Measurements from ENCODE around the gene SH3GL1.
A peak's percentile ranks its signal among the peaks of the same experiment; 100 is the strongest.

Gene SH3GL1, protein sequence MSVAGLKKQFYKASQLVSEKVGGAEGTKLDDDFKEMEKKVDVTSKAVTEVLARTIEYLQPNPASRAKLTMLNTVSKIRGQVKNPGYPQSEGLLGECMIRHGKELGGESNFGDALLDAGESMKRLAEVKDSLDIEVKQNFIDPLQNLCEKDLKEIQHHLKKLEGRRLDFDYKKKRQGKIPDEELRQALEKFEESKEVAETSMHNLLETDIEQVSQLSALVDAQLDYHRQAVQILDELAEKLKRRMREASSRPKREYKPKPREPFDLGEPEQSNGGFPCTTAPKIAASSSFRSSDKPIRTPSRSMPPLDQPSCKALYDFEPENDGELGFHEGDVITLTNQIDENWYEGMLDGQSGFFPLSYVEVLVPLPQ

DNA sequence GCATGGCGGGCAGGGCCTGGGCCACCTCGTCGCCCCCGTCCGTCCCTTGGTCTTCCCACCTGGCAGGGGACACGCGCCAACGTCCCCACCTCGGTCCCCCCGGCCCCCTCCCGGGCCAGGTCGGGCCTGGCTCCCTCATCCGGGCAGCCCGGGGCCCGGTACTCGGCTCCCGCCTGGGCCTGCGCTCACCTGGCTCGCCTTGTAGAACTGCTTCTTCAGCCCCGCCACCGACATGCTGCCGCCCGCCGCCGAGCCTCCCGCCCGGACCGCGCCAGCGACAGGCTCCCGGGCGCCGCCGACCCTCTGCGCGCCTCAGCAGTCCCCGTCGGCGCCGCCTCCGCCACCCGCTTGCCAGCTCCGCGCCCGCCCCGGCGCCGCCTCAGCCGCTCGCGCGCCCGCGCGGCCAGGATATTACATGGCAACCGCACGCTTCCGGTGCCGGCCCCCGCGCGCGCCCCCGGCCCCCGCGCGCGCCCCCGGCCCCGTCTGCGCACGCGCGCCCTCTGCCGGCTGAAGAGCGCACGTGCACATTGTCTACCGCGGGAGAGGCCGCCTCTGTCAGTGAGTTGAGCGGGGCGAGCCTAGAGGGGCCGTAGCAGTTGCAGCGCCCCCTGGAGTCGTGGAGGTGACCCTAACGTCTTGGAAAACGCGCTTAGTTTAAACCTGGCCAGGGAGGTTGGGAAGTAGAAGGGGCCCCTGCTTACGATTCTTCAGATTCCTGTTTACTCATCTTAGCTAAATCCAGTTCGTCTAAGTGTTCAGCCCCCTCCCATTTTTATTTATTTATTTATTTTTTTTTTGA is at the start of gene SH3GL1:
Gene SH3GL1, minus strand, starts transcription at position 413 of the 802 bp plus-strand sequence. Its CDS starts 179 bp downstream, at position 234.
- DNase-seq (ENCODE audit: insufficient read length, low spot score) = peak; percentile 71
- peak; percentile 16 for FAIRE-seq

DNA sequence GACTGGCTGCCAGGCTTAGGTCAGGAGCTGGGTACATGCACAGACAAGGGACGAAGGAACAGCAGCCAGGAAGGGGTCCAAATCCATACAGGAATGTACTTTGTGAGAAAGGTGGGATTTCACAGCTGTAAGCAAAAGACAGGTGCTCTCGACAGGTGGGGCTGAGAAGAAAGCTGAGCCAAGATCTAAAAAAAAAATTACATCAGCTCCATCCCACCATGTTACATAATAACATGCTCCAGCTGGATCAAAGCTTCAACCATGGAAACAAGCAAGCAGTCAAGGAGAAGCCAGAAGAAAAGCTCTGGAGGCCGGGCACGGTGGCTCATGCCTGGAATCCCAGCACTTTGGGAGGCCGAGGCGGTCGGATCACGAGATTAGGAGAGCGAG is 49.3 kb upstream of the SH3GL1 start:
- FAIRE-seq = no peak
- no peak for DNase-seq (ENCODE audit: insufficient read length, low spot score)

DNA sequence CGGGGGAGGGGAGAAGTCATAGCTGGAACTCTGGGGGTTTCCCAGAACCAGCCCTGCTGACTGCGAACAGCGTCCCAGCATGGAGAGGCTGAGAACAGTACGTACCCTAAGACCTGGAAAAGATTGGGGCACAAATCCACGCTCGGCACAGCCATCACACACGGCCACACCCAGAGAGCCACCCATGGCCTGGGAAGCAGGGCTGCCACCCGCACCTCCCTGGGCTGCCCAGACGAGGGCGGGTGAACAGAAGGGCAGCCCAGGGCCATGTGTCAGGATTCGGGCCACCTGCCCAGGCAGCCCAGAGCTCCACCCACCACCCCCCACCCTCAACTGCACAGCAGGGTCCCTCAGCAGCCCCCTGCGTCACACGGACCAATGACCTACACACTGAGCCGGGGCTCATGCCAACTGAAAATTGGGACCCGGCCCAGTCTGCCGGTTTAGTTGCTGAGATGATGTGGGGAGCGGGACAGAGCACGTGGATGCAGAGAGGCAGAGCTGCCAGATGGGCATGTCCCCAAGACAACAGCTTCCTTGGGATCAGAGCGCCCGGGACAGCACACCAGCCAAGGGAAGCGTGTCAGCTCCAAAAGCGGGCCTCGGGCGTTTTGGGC is 48.8 kb upstream of the SH3GL1 start:
- FAIRE-seq (no peak), DNase-seq (ENCODE audit: insufficient read length, low spot score) (no peak)

DNA sequence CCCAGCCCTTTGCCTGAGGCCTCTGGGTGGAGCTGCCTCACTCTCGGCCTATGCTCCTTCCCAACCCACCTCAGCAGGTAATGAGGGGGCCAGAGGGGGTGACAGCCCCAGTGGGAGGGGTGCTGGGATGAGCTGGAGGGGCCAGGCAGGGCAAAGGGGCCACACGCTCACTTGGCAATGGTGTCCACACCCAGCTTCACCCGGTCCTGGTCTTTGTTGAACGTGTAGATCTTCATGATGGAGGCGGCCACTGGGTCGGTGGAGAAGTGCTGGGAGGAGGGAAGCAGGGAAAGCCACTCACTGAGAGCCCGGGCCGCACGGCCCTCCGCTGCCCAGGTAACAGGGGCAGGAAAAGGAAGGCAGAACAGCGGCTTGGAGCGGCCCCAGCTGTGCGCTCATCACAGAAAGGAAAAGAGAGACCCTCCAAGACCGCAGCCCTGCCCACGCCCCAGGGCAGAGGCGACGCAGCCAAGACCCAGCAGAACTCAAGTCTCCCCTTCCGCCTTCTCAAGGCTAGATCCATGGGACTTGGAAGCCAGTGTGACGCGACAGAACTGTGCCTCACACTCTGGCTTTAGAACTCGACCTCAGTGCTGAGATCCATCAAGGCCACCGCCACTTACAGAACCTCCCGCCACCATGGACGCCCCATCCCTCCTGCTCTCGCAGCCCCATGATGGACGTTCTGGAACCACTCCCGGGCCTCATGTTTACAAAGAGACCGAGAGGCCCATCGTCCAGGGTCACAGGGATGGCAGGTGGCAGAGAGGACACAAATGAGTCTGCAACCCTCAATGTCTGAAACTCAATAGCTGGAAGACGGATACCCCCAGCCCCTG is 48.0 kb upstream of the SH3GL1 start:
- DNase-seq (ENCODE audit: insufficient read length, low spot score) = no peak
- FAIRE-seq = no peak

DNA sequence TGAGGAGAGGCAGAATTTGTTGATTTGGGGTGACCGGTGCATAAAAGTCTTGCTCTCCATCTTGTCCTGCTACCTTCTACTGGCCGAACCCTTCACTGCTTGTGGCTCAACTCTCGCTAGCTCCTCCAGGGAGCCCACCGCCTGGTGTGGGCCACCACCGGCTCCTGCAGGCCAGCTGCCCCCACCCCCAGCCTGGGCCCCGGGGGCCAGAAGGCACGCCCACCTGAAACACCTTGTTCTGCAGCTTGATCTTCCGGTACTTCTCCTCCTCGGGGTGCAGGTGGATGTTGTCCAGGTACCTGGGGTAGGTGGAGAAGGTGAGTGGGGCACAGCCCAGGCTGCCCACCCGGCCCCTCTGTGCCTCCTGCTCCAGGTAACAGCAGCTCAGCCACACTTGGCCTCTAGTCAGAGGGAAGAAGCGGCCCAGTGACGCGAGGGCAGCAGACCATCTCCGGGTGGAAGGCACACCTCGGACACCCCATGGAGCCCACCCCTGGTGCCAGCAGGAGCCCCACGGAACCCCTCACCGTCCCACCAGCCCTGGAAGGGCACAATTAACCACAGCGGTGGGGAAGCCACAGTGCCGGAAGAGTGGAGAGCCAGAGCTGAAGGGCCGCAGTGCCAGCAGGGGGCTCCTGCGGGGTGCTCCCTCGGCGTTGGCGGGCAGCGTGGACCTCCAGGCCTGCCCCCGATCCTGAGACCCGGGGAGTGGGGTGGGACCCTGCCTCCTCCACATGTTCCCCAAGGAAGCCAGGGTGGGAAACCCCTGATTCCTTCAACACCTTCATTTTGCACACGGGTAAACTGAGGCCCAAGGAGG is 47.2 kb upstream of the SH3GL1 start:
- no peak for FAIRE-seq
- DNase-seq (ENCODE audit: insufficient read length, low spot score) = no peak

DNA sequence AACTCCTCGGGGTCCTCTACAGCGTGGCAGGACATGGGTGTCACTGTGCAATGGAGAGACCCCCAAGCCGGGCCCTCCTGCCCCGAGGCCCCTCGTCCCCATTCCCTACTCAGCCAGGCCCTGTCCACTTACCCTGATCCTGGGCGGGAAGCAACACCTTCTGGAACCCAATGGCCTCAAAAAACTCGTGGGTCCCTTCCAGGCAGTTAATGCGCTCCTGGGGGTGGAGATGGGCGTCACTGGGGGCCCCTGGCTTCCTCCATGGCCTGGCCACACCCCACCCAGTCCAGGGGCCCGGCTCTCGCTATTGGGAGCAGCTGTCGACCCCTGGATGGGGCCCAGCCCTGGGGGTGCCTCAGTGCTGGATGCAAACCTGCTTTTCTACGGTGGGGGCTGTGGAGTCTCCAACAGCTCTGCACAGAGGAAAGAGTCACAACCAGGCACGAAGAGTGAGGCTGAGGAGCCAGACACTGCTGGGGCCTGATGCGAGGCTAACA is 46.4 kb upstream of the SH3GL1 start:
- DNase-seq (ENCODE audit: insufficient read length, low spot score) (no peak), FAIRE-seq (no peak)

DNA sequence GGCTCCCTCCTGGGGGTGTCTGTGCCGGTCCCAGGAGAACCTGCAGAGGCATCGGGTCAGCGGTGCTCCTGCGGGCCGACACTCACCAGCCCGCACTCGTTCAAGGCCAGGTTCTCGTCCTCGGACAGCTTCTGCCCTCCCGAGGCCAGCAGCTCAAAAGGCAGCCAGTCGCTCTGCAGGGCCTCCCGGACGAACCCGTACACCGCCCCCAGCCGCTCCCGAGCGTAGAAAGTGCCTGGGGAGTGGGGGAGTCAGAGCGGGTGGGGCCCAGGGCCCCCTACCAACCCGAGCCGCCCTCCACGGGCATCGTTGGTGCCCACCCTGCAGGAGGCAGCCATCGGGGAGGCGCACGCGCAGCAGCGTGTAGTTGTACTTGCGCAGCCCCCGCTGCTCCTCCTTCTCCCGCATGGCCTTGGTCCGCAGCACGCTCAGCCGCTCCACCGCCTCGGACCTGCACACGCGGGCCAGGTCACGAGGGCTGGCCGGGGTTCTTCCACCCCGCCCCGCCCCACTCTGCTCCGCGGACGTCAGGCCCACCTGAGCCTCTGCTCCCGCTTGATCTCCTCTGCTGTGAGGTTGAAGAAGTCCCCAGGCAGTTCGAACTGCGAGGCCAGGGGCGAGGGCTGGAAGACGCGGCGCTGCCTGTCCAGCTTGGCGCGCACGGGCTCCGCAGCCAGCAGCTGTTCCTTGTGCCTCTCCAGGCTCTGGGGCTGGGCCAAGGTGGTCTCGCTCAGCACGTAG is 45.8 kb upstream of the SH3GL1 start:
- FAIRE-seq = no peak
- DNase-seq (ENCODE audit: insufficient read length, low spot score) = no peak

DNA sequence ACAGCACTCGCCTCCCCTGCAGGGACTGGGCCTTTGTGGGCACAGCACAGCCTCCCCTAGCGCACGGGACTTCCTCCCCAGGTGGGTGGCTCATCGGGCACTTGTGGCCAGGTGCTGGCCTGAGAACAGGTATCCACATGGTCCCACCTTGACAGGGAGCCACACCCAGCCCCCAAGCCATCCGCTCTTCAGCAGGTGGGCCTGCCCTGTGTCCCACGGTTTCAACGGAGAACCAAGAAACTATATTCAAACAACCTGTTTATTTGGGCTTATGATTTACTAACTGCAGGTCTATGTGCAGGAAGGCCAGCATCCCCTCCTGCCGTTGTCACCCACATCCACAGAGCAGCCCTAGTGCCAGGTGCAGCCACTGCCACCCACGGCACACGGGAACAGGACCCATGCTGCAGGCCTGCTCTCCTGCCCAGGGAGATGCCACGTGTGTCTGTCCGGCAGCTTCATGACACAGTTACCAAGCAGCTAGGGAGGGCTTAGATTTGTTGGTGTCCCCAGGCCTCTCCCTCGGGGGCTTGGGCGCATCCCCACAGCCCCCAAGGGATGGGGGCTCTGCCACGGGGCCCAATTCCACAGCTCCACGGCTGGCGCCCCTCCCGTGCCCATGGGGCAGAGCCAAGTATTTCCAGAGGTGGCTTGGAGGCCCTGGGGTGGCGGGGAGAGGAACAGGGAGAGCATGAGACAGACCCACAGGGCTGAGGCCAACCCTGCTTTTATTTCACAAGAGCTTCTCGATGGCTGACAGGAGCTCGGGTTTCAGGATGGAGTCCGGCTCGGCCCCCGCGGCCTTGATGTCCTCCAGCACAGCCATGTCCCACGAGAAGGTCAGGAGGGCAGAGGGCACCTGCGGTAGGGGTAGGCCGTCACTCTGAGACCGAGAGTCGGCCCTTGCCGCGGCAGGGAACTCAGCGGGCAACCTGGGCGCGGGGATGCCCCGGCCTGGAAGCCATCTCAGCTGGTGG is 44.7 kb upstream of the SH3GL1 start:
- FAIRE-seq (no peak), DNase-seq (ENCODE audit: insufficient read length, low spot score) (no peak)

DNA sequence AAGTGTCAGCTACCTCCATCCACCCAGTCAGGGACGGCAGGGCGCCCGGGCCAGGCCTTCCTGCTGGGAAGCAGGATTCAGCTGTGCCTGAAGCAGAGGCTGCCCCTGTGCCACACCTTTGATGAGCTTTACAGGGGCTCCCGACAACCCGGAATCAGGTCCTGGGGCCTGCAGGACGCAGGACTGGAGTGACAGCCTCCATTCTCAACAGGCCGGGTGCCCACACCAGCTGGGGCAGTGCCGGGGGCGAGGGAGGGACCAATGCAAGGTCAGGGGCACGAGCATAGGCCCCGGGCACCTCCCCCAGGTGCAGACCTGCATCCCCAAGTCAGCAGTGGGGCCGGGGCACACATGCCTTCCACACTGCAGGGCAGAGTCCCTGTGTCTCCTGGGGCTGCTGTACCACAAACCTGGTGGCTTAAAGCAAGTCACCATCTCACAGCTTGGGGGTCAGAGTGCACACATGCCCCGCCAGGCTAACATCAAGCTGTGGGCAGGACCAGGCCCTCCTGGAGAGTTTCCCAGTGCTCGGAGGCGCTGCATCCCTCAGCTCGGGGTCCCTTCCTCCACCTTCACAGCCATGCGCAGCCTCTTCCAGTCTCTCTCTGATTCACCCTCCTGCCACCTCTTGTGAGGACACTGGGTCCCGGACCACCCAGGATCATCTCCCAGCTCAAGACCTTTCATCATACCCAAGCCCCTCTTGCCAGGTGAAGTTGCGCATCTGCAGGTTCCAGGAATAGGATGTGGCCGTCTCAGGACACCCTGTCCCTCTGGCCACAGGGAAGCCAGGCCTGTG is 43.8 kb upstream of the SH3GL1 start:
- DNase-seq (ENCODE audit: insufficient read length, low spot score) (no peak), FAIRE-seq (no peak)

DNA sequence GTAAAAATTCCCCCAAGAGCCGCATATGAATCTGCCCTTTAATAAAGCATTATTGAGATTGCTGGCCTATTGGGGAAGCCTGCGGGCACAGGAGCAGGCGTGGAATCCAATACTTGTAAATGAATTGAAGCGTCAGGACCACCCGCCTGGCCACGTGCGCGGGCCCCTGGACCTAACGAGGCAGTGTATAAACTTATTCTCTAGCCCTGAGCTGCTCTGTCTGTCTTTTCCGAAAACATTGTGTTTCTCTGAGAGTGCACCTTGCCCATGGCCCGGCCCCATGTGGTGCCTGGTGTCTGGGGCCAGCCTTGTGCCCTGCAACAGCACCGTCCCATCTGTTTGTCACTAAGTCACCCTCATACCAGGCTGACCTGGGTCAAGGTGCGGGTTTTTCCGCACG is 42.8 kb upstream of the SH3GL1 start:
- FAIRE-seq = no peak
- DNase-seq (ENCODE audit: insufficient read length, low spot score) = no peak

DNA sequence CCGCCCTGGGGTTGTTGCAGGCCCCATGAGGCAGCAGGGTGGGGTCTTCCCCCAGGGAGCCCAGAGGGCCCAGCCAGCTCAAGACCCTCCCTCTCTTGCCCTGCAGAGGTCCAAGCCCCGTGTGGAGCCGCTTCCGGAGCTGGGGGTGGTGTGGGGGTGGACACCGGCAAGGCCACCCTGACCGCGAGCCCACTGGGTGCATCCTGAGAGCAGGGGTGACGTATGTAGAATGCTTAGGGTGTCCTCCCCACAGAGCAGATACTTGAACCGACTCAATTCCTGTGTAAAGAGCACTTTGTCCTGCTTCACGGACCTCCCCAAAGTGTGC is 42.4 kb upstream of the SH3GL1 start:
- FAIRE-seq (no peak), DNase-seq (ENCODE audit: insufficient read length, low spot score) (no peak)

DNA sequence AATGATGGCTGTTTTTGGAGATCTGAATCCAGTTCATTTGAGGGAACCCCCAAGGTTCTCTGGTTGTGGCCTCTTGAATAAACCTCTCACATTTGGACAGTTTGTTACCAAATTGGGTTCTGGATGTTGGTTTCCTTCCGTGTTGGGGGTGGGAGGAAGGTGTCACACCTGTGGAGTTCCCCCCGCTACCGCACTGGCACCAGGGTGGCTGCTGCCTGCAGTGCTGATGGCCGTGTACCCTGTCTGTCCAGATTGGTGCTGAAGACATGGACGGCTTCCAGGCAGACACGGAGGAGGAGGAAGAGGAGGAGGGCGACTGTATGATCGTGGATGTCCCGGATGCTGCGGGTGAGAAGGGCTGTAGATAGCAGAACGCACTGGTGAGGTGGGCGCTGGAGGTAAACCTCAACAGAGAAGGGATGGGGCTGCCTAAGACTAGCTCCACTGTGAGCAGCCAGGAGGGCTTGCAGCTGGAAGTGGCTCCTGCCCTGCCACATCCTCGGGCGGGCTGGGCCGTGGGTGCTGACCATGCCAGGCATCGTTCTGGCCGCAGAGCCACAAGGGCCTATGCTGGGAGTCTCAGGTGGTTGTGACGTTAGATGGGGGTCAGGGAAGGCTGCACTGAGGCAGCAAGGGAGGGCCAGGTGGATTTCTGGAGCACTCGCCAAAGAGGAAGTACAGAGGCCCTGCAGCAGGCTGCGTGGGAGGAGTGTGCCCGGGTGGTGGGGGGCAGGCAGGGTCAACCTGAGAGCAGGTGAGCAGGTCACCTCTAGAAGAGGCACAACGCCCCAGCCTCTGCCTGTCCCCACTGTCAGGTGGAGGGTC is 41.9 kb upstream of the SH3GL1 start:
- FAIRE-seq = no peak

DNA sequence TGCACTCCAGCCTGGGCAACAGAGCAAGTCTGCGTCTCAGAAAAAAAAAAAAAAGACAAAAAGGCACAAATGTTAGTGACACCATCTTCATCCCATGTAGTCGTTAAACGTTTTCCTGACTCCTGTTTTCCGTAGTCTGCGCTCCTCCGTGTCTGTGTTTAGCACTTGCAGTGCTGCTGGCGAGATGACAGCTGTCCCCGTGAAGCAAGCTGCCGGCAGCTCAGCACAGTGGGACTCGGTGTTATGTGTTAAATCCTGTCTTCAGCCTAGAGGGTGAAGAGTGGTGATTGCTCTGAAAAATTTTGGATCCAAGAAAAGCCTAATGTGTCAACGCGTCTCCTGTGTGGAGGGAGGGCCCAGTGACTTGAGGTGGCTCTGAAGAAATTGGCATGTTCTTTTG is 38.9 kb upstream of the SH3GL1 start:
- DNase-seq (ENCODE audit: insufficient read length, low spot score) (no peak), FAIRE-seq (no peak)

More for the DNA sequence above, 41.9 kb upstream of the SH3GL1 start:
- DNase-seq (ENCODE audit: insufficient read length, low spot score) = no peak

DNA sequence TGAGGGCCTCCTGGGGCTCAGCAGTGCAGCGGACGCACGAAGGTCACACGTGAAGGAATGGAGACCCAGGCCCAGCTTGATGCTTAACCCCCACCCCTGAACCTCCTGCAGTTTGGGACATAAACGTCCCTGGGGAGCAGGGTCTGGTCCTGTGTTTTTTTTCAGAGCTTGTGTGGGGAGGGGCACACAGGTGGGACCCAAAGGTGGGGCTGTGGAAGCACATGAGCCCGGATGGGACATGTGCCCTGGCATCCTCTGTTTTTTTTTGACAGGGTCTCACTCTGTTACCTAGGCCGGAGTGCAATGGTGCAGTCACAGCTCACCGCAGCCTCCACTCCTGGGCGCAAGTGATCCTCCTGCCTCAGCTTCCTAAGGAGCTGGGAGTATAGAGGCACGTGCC is 36.8 kb upstream of the SH3GL1 start:
- FAIRE-seq (no peak), DNase-seq (ENCODE audit: insufficient read length, low spot score) (no peak)

DNA sequence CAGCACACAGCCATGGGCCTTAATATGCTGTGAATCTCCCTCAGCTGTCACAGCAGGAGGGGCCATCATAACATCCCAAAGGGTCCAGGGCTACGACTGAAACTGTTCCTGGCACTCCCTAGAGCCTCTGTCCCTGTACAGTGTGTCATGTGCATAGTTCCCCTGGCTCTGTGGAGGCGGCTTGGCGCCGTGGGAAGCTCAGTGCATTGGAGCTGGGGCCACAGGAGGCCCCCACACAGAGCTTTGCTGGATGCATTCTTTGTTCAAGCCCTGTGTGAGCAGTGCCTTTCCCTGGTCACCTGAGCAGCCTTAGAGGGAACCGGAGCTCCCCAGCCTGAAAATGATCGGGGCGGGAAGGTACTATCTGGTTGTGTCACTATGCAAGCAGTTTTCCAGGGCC is 35.9 kb upstream of the SH3GL1 start:
- DNase-seq (ENCODE audit: insufficient read length, low spot score) = no peak
- no peak for FAIRE-seq

DNA sequence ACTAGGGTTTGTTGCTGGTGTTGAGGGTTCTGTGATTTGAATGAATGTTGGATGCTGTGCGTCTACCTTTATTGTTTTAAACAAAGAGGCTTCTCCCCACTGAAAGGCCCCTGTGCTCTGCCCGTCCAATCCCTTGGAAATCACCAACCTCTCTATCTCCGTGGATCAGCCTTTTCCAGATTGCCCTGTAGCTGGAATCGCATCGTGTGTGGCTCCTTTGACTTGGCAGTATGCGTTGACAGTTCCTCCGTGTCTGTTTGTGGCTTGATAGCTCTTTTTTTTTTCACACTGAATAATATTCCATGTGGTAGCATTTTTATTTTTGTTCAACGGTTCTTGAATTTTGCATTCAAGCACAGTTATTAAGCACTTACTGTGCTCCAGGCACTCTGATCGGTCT is 34.0 kb upstream of the SH3GL1 start:
- FAIRE-seq (no peak), DNase-seq (ENCODE audit: insufficient read length, low spot score) (no peak)

All from HTR-8/SVneo (cell line).